A549 (cell line): ENCODE data around the gene CEP112.

Experiments used
- CTCF ChIP-seq: fragments of >200 bp; sonication (Bioruptor Twin); formaldehyde crosslinking; IDR thresholded peaks from 3 replicates; pipeline ENCODE4 v1.5.1; 2016
- ELK1 ChIP-seq: fragments of 150-350 bp; IDR thresholded peaks from 2 replicates; pipeline ENCODE4 v1.6.1; 2014; ENCODE audit warnings: low read depth, mild to moderate bottlenecking, low read length
- MAZ ChIP-seq: fragments of 150-350 bp; IDR thresholded peaks from 2 replicates; pipeline ENCODE4 v1.6.1; 2014; ENCODE audit warnings: antibody characterized with exemption, low read depth, low read length, borderline replicate concordance
- POLR2AphosphoS2 ChIP-seq: conservative IDR thresholded peaks from 2 replicates; pipeline ENCODE4 v1.6.1; 2012; ENCODE audit warnings: low read length, improper control_type of control experiment, inconsistent platforms
- RFX5 ChIP-seq: fragments of 450-650 bp; IDR thresholded peaks from 2 replicates; pipeline ENCODE4 v1.7.1; 2014; ENCODE audit warnings: antibody characterized with exemption, mild to moderate bottlenecking, moderate library complexity

DNA sequence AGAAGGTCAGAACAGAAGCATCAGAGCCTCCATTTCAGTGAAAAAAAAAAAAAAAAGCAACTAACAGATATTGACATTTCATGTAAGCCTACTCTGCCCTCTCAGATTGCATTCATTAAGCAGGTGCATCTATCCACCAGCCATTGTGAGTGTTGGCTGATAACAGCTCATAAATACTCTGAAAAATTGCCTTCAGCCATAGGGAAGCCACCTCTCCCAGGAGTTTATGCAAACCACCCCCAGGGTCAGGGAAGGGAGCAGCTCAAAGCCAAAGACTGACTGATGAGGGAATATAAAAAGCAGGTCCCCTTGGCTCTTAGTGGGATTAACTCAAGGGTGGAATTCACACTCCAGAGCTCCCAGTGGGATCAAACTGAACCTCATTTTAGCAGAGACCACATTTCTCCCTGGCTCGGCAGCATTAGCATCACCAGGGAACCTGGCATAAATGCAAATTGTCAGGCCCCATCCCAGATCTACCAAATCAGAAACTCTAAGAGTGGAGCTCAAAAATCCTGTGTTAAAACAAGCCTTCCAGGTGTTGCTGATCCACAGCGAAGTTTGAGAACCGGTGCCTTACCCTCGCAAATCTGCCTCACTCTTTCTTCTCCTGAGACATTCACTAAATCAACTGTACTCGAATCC, 23.1 kb upstream of the CEP112 start:
- TF ChIP-seq CTCF = no peak
- TF ChIP-seq RFX5 = no peak
- TF ChIP-seq ELK1 = no peak
- TF ChIP-seq POLR2AphosphoS2 = no peak
- TF ChIP-seq MAZ = no peak
